ENCODE data around the gene TXNL4A.
"Not testable (repeated sequence)": the region's sequence is repeated elsewhere in the genome, so short reads cannot be mapped to it uniquely, and the experiment has no call there.

- not testable (repeated sequence) for TF ChIP-seq POLR2A (IDR thresholded peaks at IDR 0.05); CTCF (IDR thresholded peaks at IDR 0.05); POLR2AphosphoS5 (IDR thresholded peaks at IDR 0.05); EP300 (IDR thresholded peaks at IDR 0.05; ENCODE audit: low read depth)
Observed at GRCh38 chr18:80011496-80012137, 23.3 kb upstream of the TXNL4A start.
